ENCODE data around the gene ZFAND6. TPM values are rescaled to one million over a fixed set of nuclear protein-coding genes. Genes with fewer than 3 reads are reported as not detected.

The ZFAND6 gene
- polyA plus RNA-seq, 1 donor from 2014 or later: 353 TPM

GRCh38 chr15:80174017-80174746 is 114.7 kb downstream of the ZFAND6 start:
- Histone ChIP-seq H3F3A (ENCODE audit: insufficient read depth, low read length, poor library complexity, severe bottlenecking) (no peaks in the 10 kb centered on the region), H3K27me3 (ENCODE audit: insufficient read depth, low read depth, low read length) (no peaks in the 10 kb centered on the region), H2AFZ (ENCODE audit: low read depth, low read length) (no peak overlapping the region), H3K36me3 (ENCODE audit: insufficient read depth, low read length) (no peaks in the 10 kb centered on the region), H3K27ac (ENCODE audit: low read length) (no peak overlapping the region), H4K20me1 (ENCODE audit: insufficient read depth) (no peaks in the 10 kb centered on the region), H3K9ac (ENCODE audit: low read length) (no peak overlapping the region), H3K9me3 (ENCODE audit: low read length) (no peaks in the 10 kb centered on the region), H3K4me3 (ENCODE audit: low read length) (no peak overlapping the region), H3K9me2 (ENCODE audit: insufficient read depth, low read length) (no peaks in the 10 kb centered on the region), H3K79me2 (replicated peaks; ENCODE audit: insufficient read depth, low read length) (no peaks in the 10 kb centered on the region), H3K4me2 (ENCODE audit: low read length) (no peak overlapping the region)
- TF ChIP-seq CTCF (IDR thresholded peaks at IDR 0.05; ENCODE audit: poor library complexity, severe bottlenecking) (no peak), REST (IDR thresholded peaks at IDR 0.05; ENCODE audit: borderline replicate concordance) (no peak), SMC3 (conservative IDR thresholded peaks at IDR 0.05; ENCODE audit: poor library complexity) (no peak), POLR2AphosphoS5 (IDR thresholded peaks at IDR 0.05) (no peak), RAD21 (conservative IDR thresholded peaks at IDR 0.05) (no peak), EZH2 (IDR thresholded peaks at IDR 0.05; ENCODE audit: borderline replicate concordance, insufficient read depth, low read length, poor library complexity, severe bottlenecking) (no peak), MXI1 (conservative IDR thresholded peaks at IDR 0.05; ENCODE audit: poor library complexity, severe bottlenecking) (no peak), EP300 (conservative IDR thresholded peaks at IDR 0.05; ENCODE audit: poor library complexity, severe bottlenecking) (no peak), TAF1 (IDR thresholded peaks at IDR 0.05; ENCODE audit: low read depth) (no peak)

GRCh38 chr15:80175436-80175835 is 116.0 kb downstream of the ZFAND6 start:
- Histone ChIP-seq H3K79me2 (replicated peaks; ENCODE audit: insufficient read depth, low read length) (no peaks in the 10 kb centered on the region), H3F3A (ENCODE audit: insufficient read depth, low read length, poor library complexity, severe bottlenecking) (no peaks in the 10 kb centered on the region), H3K27ac (ENCODE audit: low read length) (no peak overlapping the region), H3K27me3 (ENCODE audit: insufficient read depth, low read depth, low read length) (no peaks in the 10 kb centered on the region), H3K4me2 (ENCODE audit: low read length) (no peak overlapping the region), H3K36me3 (ENCODE audit: insufficient read depth, low read length) (no peaks in the 10 kb centered on the region), H3K4me3 (ENCODE audit: low read length) (no peak overlapping the region), H2AFZ (ENCODE audit: low read depth, low read length) (no peak overlapping the region), H3K9me3 (ENCODE audit: low read length) (no peaks in the 10 kb centered on the region), H4K20me1 (ENCODE audit: insufficient read depth) (no peaks in the 10 kb centered on the region), H3K9ac (ENCODE audit: low read length) (no peak overlapping the region), H3K9me2 (ENCODE audit: insufficient read depth, low read length) (no peaks in the 10 kb centered on the region)
- TF ChIP-seq SMC3 (conservative IDR thresholded peaks at IDR 0.05; ENCODE audit: poor library complexity) (no peak), EP300 (conservative IDR thresholded peaks at IDR 0.05; ENCODE audit: poor library complexity, severe bottlenecking) (no peak), TAF1 (IDR thresholded peaks at IDR 0.05; ENCODE audit: low read depth) (no peak), MXI1 (conservative IDR thresholded peaks at IDR 0.05; ENCODE audit: poor library complexity, severe bottlenecking) (no peak), EZH2 (IDR thresholded peaks at IDR 0.05; ENCODE audit: borderline replicate concordance, insufficient read depth, low read length, poor library complexity, severe bottlenecking) (no peak), REST (IDR thresholded peaks at IDR 0.05; ENCODE audit: borderline replicate concordance) (no peak), RAD21 (conservative IDR thresholded peaks at IDR 0.05) (no peak), POLR2AphosphoS5 (IDR thresholded peaks at IDR 0.05) (no peak)
